Measurements from ENCODE around the gene SLC39A6.

- TF ChIP-seq, protein P1, sequence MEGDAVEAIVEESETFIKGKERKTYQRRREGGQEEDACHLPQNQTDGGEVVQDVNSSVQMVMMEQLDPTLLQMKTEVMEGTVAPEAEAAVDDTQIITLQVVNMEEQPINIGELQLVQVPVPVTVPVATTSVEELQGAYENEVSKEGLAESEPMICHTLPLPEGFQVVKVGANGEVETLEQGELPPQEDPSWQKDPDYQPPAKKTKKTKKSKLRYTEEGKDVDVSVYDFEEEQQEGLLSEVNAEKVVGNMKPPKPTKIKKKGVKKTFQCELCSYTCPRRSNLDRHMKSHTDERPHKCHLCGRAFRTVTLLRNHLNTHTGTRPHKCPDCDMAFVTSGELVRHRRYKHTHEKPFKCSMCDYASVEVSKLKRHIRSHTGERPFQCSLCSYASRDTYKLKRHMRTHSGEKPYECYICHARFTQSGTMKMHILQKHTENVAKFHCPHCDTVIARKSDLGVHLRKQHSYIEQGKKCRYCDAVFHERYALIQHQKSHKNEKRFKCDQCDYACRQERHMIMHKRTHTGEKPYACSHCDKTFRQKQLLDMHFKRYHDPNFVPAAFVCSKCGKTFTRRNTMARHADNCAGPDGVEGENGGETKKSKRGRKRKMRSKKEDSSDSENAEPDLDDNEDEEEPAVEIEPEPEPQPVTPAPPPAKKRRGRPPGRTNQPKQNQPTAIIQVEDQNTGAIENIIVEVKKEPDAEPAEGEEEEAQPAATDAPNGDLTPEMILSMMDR (IDR thresholded peaks at IDR 0.05 in 8 of 11, conservative IDR thresholded peaks at IDR 0.05 in 3 of 11), result no peak
- TF ChIP-seq POLR2A (IDR thresholded peaks at IDR 0.05) (no peak), POLR2AphosphoS5 (IDR thresholded peaks at IDR 0.05) (no peak)
These were observed 62.5 kb downstream of the SLC39A6 start for GRCh38 chr18:36066686-36067054.
